Measurements from ENCODE around the gene NANOGP8. TPM values are rescaled to one million over a fixed set of nuclear protein-coding genes. Genes with fewer than 3 reads are reported as not detected.
"Not testable (repeated sequence)": the region's sequence is repeated elsewhere in the genome, so short reads cannot be mapped to it uniquely, and the experiment has no call there.

NANOGP8 gene
- not detected for total RNA-seq
- polyA plus RNA-seq = 0.09 TPM
- long read RNA-seq, donor 1 = 0 reads
- long read RNA-seq, donor 2 = 0 reads
- long read RNA-seq, donor 3 = 0 reads
- long read RNA-seq, donor 4 = 0 reads

- intact Hi-C loops (cut with DNase I); H3K4me1 ChIP-seq (ENCODE audit: control insufficient read depth, insufficient read depth, low read length); H3K27me3 ChIP-seq (ENCODE audit: control insufficient read depth, insufficient read depth); DNase-seq; H3K9me3 ChIP-seq (ENCODE audit: control insufficient read depth, low read length); ATAC-seq; H3K4me3 ChIP-seq (ENCODE audit: low read length); H3K27ac ChIP-seq (ENCODE audit: low read length): not testable (repeated sequence)
- 67% methylated on average over 8 of the region's 8 CpGs for WGBS
These were observed at the start of gene NANOGP8 for GRCh38 chr15:35085176-35085919. Gene NANOGP8, minus strand, starts transcription at chr15:35085295. Its CDS starts 185 bp downstream, at chr15:35085110.

GRCh38 chr15:35134299-35134698 is 49.2 kb upstream of the NANOGP8 start:
- 96% methylated on average over 1 of the region's 1 CpG for WGBS
- Histone ChIP-seq H3K4me1 (ENCODE audit: control insufficient read depth, insufficient read depth, low read length) (no peaks in the 10 kb centered on the region), H3K9me3 (ENCODE audit: control insufficient read depth, low read length) (no peaks in the 10 kb centered on the region), H3K4me3 (ENCODE audit: low read length) (no peak overlapping the region), H3K27ac (ENCODE audit: low read length) (no peak overlapping the region), H3K27me3 (ENCODE audit: control insufficient read depth, insufficient read depth) (no peaks in the 10 kb centered on the region)
- DNase-seq = no peak
- ATAC-seq = no peak
- intact Hi-C loops (cut with DNase I) = loop anchor here in 1 of 4 donors (10.0 kb wide), 1 partner anchor 61 kb away; no protein-coding TSS in a partner anchor

GRCh38 chr15:35130245-35130644 is 45.1 kb upstream of the NANOGP8 start:
- intact Hi-C loops (cut with DNase I) = loop anchor here in 1 of 4 donors (10.0 kb wide), 1 partner anchor 65 kb away; no protein-coding TSS in a partner anchor
- Histone ChIP-seq H3K27me3 (ENCODE audit: control insufficient read depth, insufficient read depth) (no peaks in the 10 kb centered on the region), H3K27ac (ENCODE audit: low read length) (no peak overlapping the region), H3K4me1 (ENCODE audit: control insufficient read depth, insufficient read depth, low read length) (no peaks in the 10 kb centered on the region), H3K9me3 (ENCODE audit: control insufficient read depth, low read length) (no peaks in the 10 kb centered on the region), H3K4me3 (ENCODE audit: low read length) (no peak overlapping the region)
- WGBS = 59% methylated on average over 1 of the region's 1 CpG
- ATAC-seq (no peak), DNase-seq (no peak)

GRCh38 chr15:35129361-35129760 is 44.3 kb upstream of the NANOGP8 start:
- Histone ChIP-seq H3K4me1 (ENCODE audit: control insufficient read depth, insufficient read depth, low read length) (no peaks in the 10 kb centered on the region), H3K27ac (ENCODE audit: low read length) (no peak overlapping the region), H3K9me3 (ENCODE audit: control insufficient read depth, low read length) (no peaks in the 10 kb centered on the region), H3K27me3 (ENCODE audit: control insufficient read depth, insufficient read depth) (no peaks in the 10 kb centered on the region), H3K4me3 (ENCODE audit: low read length) (no peak overlapping the region)
- ATAC-seq (no peak), DNase-seq (no peak)
- intact Hi-C loops (cut with DNase I) = no loop called here
- WGBS = 91% methylated on average over 4 of the region's 4 CpGs

- intact Hi-C loops (cut with DNase I) = no loop called here
- no peak overlapping the region for H3K4me3 ChIP-seq (ENCODE audit: low read length)
- H3K4me1 ChIP-seq (ENCODE audit: control insufficient read depth, insufficient read depth, low read length) = no peaks in the 10 kb centered on the region
- no peaks in the 10 kb centered on the region for H3K9me3 ChIP-seq (ENCODE audit: control insufficient read depth, low read length)
- ATAC-seq (no peak), DNase-seq (no peak)
- 72% methylated on average over 1 of the region's 1 CpG for WGBS
- H3K27me3 ChIP-seq (ENCODE audit: control insufficient read depth, insufficient read depth) = no peaks in the 10 kb centered on the region
- no peak overlapping the region for H3K27ac ChIP-seq (ENCODE audit: low read length)
These were observed 42.6 kb upstream of the NANOGP8 start for GRCh38 chr15:35127717-35128116.

GRCh38 chr15:35126236-35126635 is 41.1 kb upstream of the NANOGP8 start:
- no peaks in the 10 kb centered on the region for H3K9me3 ChIP-seq (ENCODE audit: control insufficient read depth, low read length)
- H3K27ac ChIP-seq (ENCODE audit: low read length) = no peak overlapping the region
- intact Hi-C loops (cut with DNase I) = no loop called here
- no peak overlapping the region for H3K4me3 ChIP-seq (ENCODE audit: low read length)
- ATAC-seq = no peak
- H3K4me1 ChIP-seq (ENCODE audit: control insufficient read depth, insufficient read depth, low read length) = no peaks in the 10 kb centered on the region
- H3K27me3 ChIP-seq (ENCODE audit: control insufficient read depth, insufficient read depth) = no peaks in the 10 kb centered on the region
- no peak for DNase-seq
- 89% methylated on average over 1 of the region's 1 CpG for WGBS

- H3K4me1 ChIP-seq (ENCODE audit: control insufficient read depth, insufficient read depth, low read length) = no peaks in the 10 kb centered on the region
- ATAC-seq = no peak
- no peak for DNase-seq
These were observed 38.6 kb upstream of the NANOGP8 start for GRCh38 chr15:35123743-35124142.

GRCh38 chr15:35121611-35122359 is 36.7 kb upstream of the NANOGP8 start:
- WGBS = 96% methylated on average over 47 of the region's 47 CpGs
- intact Hi-C loops (cut with DNase I) = no loop called here
- Histone ChIP-seq H3K27ac (ENCODE audit: low read length) (no peak overlapping the region), H3K4me1 (ENCODE audit: control insufficient read depth, insufficient read depth, low read length) (no peaks in the 10 kb centered on the region), H3K9me3 (ENCODE audit: control insufficient read depth, low read length) (no peaks in the 10 kb centered on the region), H3K4me3 (ENCODE audit: low read length) (no peak overlapping the region), H3K27me3 (ENCODE audit: control insufficient read depth, insufficient read depth) (no peaks in the 10 kb centered on the region)
- no peak for ATAC-seq
- peak in 1 of 3 donors; percentile 45 for DNase-seq

More at GRCh38 chr15:35123743-35124142, 38.6 kb upstream of the NANOGP8 start:
- no peak overlapping the region for H3K4me3 ChIP-seq (ENCODE audit: low read length)
- H3K27ac ChIP-seq (ENCODE audit: low read length) = no peak overlapping the region
- intact Hi-C loops (cut with DNase I) = no loop called here
- H3K27me3 ChIP-seq (ENCODE audit: control insufficient read depth, insufficient read depth) = no peaks in the 10 kb centered on the region
- no peaks in the 10 kb centered on the region for H3K9me3 ChIP-seq (ENCODE audit: control insufficient read depth, low read length)

GRCh38 chr15:35120173-35120572 is 35.1 kb upstream of the NANOGP8 start:
- Histone ChIP-seq H3K9me3 (ENCODE audit: control insufficient read depth, low read length) (no peaks in the 10 kb centered on the region), H3K4me1 (ENCODE audit: control insufficient read depth, insufficient read depth, low read length) (no peaks in the 10 kb centered on the region), H3K27me3 (ENCODE audit: control insufficient read depth, insufficient read depth) (no peaks in the 10 kb centered on the region), H3K4me3 (ENCODE audit: low read length) (no peak overlapping the region), H3K27ac (ENCODE audit: low read length) (no peak overlapping the region)
- intact Hi-C loops (cut with DNase I) = no loop called here
- WGBS = 96% methylated on average over 6 of the region's 6 CpGs
- no peak for DNase-seq
- ATAC-seq = no peak

GRCh38 chr15:35118960-35119359 is 33.9 kb upstream of the NANOGP8 start:
- intact Hi-C loops (cut with DNase I) = no loop called here
- no peak for DNase-seq
- no peak overlapping the region for H3K27ac ChIP-seq (ENCODE audit: low read length)
- no peaks in the 10 kb centered on the region for H3K4me1 ChIP-seq (ENCODE audit: control insufficient read depth, insufficient read depth, low read length)
- no peaks in the 10 kb centered on the region for H3K27me3 ChIP-seq (ENCODE audit: control insufficient read depth, insufficient read depth)
- H3K9me3 ChIP-seq (ENCODE audit: control insufficient read depth, low read length) = no peaks in the 10 kb centered on the region
- 52% methylated on average over 2 of the region's 2 CpGs for WGBS
- ATAC-seq = no peak
- no peak overlapping the region for H3K4me3 ChIP-seq (ENCODE audit: low read length)

- intact Hi-C loops (cut with DNase I) = no loop called here
- H3K9me3 ChIP-seq (ENCODE audit: control insufficient read depth, low read length) = no peaks in the 10 kb centered on the region
- WGBS = 79% methylated on average over 2 of the region's 2 CpGs
These were observed 32.6 kb upstream of the NANOGP8 start for GRCh38 chr15:35117543-35118265.

More at GRCh38 chr15:35117543-35118265, 32.6 kb upstream of the NANOGP8 start:
- DNase-seq = no peak
- Histone ChIP-seq H3K27ac (ENCODE audit: low read length) (no peak overlapping the region), H3K4me3 (ENCODE audit: low read length) (no peak overlapping the region), H3K27me3 (ENCODE audit: control insufficient read depth, insufficient read depth) (no peaks in the 10 kb centered on the region), H3K4me1 (ENCODE audit: control insufficient read depth, insufficient read depth, low read length) (no peaks in the 10 kb centered on the region)
- no peak for ATAC-seq

All from right cardiac atrium (tissue), 5 donors.